ENCODE measurements around the gene C10orf90.

The C10orf90 gene

GRCh38 chr10:126429275-126429674, 241.2 kb downstream of the C10orf90 start:
- Histone ChIP-seq H3K27ac (ENCODE audit: low read depth, low read length) (no peak overlapping the region), H3K36me3 (ENCODE audit: control insufficient read depth, low read length) (no peaks in the 10 kb centered on the region), H3K79me2 (ENCODE audit: control insufficient read depth, low read length) (no peaks in the 10 kb centered on the region), H3K9me2 (replicated peaks; ENCODE audit: control insufficient read depth, low read length) (no peaks in the 10 kb centered on the region), H3F3A (ENCODE audit: control insufficient read depth, insufficient read depth) (no peaks in the 10 kb centered on the region), H3K4me1 (ENCODE audit: control insufficient read depth, low read length) (no peaks in the 10 kb centered on the region), H3K4me3 (ENCODE audit: low read length) (no peak overlapping the region), H3K27me3 (ENCODE audit: control insufficient read depth, low read length) (no peaks in the 10 kb centered on the region), H4K20me1 (ENCODE audit: control insufficient read depth, insufficient read depth, low read depth, low read length) (no peaks in the 10 kb centered on the region), H3K9me3 (ENCODE audit: control insufficient read depth, insufficient read depth, low read length) (no peaks in the 10 kb centered on the region), H3K4me2 (ENCODE audit: low read length) (no peak overlapping the region)
- TF ChIP-seq EZH2phosphoT487 (IDR thresholded peaks at IDR 0.05; ENCODE audit: borderline replicate concordance, low read length): no peak
- no peak for TF ChIP-seq CTCF (IDR thresholded peaks at IDR 0.05; ENCODE audit: low read depth, low read length, poor library complexity, severe bottlenecking)

- H3K4me1 ChIP-seq (ENCODE audit: control insufficient read depth, low read length): no peaks in the 10 kb centered on the region
- no peaks in the 10 kb centered on the region for H3F3A ChIP-seq (ENCODE audit: control insufficient read depth, insufficient read depth)
- H3K27me3 ChIP-seq (ENCODE audit: control insufficient read depth, low read length): no peaks in the 10 kb centered on the region
- no peaks in the 10 kb centered on the region for H4K20me1 ChIP-seq (ENCODE audit: control insufficient read depth, insufficient read depth, low read depth, low read length)
- no peaks in the 10 kb centered on the region for H3K79me2 ChIP-seq (ENCODE audit: control insufficient read depth, low read length)
- H3K27ac ChIP-seq (ENCODE audit: low read depth, low read length): no peak overlapping the region
- no peak overlapping the region for H3K4me2 ChIP-seq (ENCODE audit: low read length)
- no peak for TF ChIP-seq CTCF (IDR thresholded peaks at IDR 0.05; ENCODE audit: low read depth, low read length, poor library complexity, severe bottlenecking)
- TF ChIP-seq EZH2phosphoT487 (IDR thresholded peaks at IDR 0.05; ENCODE audit: borderline replicate concordance, low read length): no peak
- H3K9me2 ChIP-seq (replicated peaks; ENCODE audit: control insufficient read depth, low read length): no peaks in the 10 kb centered on the region
- H3K9me3 ChIP-seq (ENCODE audit: control insufficient read depth, insufficient read depth, low read length): no peaks in the 10 kb centered on the region
- H3K36me3 ChIP-seq (ENCODE audit: control insufficient read depth, low read length): no peaks in the 10 kb centered on the region
- H3K4me3 ChIP-seq (ENCODE audit: low read length): no peak overlapping the region
These were observed 244.9 kb downstream of the C10orf90 start for GRCh38 chr10:126425489-126426065.

- no peaks in the 10 kb centered on the region for H3K9me3 ChIP-seq (ENCODE audit: control insufficient read depth, insufficient read depth, low read length)
- no peaks in the 10 kb centered on the region for H3F3A ChIP-seq (ENCODE audit: control insufficient read depth, insufficient read depth)
- no peaks in the 10 kb centered on the region for H3K4me1 ChIP-seq (ENCODE audit: control insufficient read depth, low read length)
- no peaks in the 10 kb centered on the region for H3K36me3 ChIP-seq (ENCODE audit: control insufficient read depth, low read length)
- no peaks in the 10 kb centered on the region for H3K9me2 ChIP-seq (replicated peaks; ENCODE audit: control insufficient read depth, low read length)
- H4K20me1 ChIP-seq (ENCODE audit: control insufficient read depth, insufficient read depth, low read depth, low read length): no peaks in the 10 kb centered on the region
- H3K79me2 ChIP-seq (ENCODE audit: control insufficient read depth, low read length): no peaks in the 10 kb centered on the region
- no peak overlapping the region for H3K4me3 ChIP-seq (ENCODE audit: low read length)
- H3K27ac ChIP-seq (ENCODE audit: low read depth, low read length): no peak overlapping the region
- no peaks in the 10 kb centered on the region for H3K27me3 ChIP-seq (ENCODE audit: control insufficient read depth, low read length)
- TF ChIP-seq EZH2phosphoT487 (IDR thresholded peaks at IDR 0.05; ENCODE audit: borderline replicate concordance, low read length) (no peak), CTCF (IDR thresholded peaks at IDR 0.05; ENCODE audit: low read depth, low read length, poor library complexity, severe bottlenecking) (no peak)
- no peak overlapping the region for H3K4me2 ChIP-seq (ENCODE audit: low read length)
These were observed 245.5 kb downstream of the C10orf90 start for GRCh38 chr10:126425032-126425431.

Measured in DOHH2 (cell line).